Germinal center (tissue), 1 donor: Measurements from ENCODE around the gene DENND6B.
"Not testable (repeated sequence)": the region's sequence is repeated elsewhere in the genome, so short reads cannot be mapped to it uniquely, and the experiment has no call there.

Source experiments
- DNase-seq: peaks from one replicate; pipeline ENCODE4 v3.0.0; 2012; ENCODE audit warnings: mixed read lengths, low spot score

The DENND6B gene

GRCh38 chr22:50326956-50327710 lies at the start of gene DENND6B:
DENND6B (minus strand) TSS chr22:50327012; CDS start chr22:50326988, 24 bp downstream.
- DNase-seq = peak; percentile 80

DNA sequence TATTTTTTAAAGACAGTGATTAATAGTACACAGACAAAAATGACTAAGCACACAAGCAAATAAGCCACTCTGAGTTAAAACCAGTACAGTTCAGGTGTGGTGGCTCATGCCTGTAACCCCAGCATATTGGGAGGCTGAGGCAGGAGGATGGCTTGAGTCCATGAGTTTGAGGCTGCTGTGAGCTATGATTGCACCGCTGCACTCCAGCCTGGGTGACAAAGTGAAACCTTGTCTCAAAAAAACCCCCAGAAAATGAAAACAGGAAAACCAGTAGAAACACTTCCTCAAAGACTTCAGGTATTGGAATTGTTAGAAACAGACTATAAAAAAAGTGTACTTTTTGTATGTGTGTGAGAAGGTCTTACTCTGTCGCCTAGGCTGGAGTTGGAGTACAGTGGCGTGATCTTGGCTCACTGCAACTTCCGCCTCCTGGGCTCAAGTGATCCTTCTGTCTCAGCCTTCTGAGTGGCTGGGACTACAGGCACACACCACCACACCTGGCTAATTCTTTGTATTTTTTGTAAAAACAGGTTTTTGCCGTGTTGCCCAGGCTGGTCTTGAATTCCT lies 49.4 kb upstream of the DENND6B start:
- DNase-seq = no peak

DNA sequence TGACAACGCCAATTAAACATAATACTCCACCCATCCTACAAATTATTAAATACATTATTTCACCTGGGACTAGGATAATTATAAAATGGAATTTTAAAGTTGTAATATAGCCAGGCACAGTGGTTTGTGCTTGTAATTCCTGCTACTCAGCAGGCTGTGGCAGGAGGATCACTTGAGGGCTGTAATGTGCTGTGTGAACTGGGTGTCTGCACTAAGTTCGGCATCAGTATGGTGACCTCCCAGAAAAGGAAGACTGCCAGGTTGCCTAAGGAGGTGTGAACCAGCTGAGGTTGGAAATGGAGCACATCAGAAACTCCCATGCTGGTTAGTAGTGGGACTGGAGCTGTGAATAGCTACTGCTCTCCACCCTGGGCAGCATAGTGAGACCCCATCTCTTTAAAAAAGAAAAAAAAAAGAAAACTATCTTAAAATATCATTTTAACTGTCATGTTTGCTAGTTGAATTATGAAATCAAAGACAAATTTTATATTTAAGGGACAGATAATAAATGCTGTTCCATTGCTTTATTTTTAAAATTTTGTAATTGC lies 44.4 kb upstream of the DENND6B start:
- DNase-seq = no peak

DNA sequence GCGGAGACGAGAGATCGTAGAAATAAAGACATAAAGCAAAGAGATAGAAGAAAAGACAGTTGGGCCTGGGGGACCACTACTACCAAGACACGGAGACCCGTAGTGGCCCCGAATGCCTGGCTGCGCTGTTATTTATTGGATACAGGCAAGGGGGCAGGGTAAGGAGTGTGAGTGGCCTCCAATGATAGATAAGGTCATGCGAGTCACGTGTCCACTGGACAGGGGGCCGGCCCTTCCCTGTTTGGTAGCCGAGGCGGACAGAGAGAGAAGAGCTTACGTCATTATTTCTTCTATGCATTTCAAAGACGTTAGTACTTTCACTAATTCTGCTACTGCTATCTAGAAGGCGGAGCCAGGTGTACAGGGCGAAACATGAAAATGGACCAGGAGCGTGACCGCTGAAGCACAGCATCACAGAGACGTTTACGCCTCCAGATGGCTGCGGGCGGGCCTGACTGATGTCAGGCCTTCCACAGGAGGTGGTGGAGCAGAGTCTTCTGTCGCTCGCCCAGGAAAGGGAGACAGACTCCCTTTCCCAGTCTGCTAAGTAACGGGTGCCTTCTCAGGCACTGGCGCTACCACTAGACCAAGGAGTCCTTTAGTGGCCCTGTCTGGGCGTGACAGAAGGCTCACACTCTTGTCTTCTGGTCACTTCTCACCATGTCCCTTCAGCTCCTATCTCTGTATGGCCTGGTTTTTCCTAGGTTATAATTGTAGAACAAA lies 41.1 kb upstream of the DENND6B start:
- no peak for DNase-seq

- not testable (repeated sequence) for DNase-seq
These were observed 37.0 kb upstream of the DENND6B start for GRCh38 chr22:50363803-50364194.

- no peak for DNase-seq
These were observed 36.5 kb upstream of the DENND6B start for GRCh38 chr22:50363166-50363802.

GRCh38 chr22:50361688-50362087 lies 34.9 kb upstream of the DENND6B start:
- no peak for DNase-seq

GRCh38 chr22:50361222-50361621 lies 34.4 kb upstream of the DENND6B start:
- DNase-seq = no peak

- DNase-seq = no peak
These were observed 33.8 kb upstream of the DENND6B start for GRCh38 chr22:50360578-50360977.

GRCh38 chr22:50357756-50358155 lies 30.9 kb upstream of the DENND6B start:
- no peak for DNase-seq

DNA sequence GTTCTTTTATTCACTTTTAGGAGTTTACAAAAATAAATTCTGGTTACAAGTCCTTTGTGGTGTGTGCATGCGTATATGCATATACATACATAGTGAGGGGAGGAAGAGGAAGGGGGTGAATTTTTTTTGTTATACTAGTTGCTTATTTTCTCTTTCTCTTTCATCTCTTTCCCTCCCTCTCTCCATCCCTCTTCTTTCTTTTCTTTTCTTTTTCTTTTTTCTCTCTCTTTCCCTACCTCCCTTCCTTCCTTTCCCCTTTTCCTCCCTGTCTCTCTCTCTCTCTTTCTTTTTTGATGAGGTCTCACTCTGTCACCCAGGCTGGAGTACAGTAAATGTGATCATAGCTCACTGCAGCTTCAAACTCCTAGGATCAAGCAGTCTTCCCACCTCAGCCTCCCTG lies 30.4 kb upstream of the DENND6B start:
- no peak for DNase-seq

GRCh38 chr22:50356186-50356585 lies 29.4 kb upstream of the DENND6B start:
- no peak for DNase-seq

- DNase-seq = no peak
These were observed 21.2 kb upstream of the DENND6B start for GRCh38 chr22:50348058-50348457.

DNA sequence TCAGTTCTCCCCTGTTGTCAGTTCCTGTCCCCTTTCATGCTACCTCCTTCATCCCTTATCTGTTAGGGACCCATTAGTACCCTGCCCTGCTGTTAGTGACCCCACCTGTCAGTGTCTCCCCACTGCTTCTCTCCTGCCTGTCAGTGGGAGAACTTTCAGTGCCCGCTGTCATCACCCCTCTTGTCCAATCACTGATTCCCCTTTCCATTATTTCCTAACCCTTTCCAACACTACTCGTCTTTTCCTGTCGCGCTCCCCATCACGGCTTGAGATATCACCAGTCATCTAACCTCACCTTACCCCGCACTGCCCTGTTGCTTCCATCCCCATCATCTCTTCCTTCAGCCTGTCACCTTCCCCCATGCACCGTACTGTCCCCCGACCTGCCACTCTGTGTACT lies 20.3 kb upstream of the DENND6B start:
- no peak for DNase-seq

- no peak for DNase-seq
These were observed 19.7 kb upstream of the DENND6B start for GRCh38 chr22:50346470-50346869.

DNA sequence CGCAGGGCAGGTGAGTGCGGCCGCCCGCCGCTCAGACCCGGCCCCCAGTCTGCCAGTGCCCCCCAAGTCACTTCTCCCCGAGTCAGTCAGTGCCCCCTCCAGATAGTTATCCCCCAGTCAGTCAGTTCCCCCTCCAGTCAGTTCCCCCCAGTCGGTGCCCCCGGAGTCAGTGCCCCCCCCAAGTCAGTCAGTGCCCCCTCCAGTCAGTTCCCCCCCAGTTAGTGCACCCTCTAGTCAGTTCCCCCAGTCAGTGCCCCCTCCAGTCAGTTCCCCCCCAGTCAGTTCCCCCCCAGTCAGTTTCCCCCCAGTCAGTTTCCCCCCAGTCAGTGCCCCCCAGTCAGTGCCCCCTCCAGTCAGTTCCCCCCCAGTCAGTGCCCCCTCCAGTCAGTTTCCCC lies 16.7 kb upstream of the DENND6B start:
- DNase-seq = no peak

GRCh38 chr22:50342651-50343540 lies 16.1 kb upstream of the DENND6B start, which contains the start of gene PPP6R2:
PPP6R2 (plus strand) TSS chr22:50343327; CDS start chr22:50393909, 50,582 bp downstream.
- peak; percentile 89 for DNase-seq

GRCh38 chr22:50341977-50342650 lies 15.3 kb upstream of the DENND6B start:
- peak; percentile 64 for DNase-seq

DNA sequence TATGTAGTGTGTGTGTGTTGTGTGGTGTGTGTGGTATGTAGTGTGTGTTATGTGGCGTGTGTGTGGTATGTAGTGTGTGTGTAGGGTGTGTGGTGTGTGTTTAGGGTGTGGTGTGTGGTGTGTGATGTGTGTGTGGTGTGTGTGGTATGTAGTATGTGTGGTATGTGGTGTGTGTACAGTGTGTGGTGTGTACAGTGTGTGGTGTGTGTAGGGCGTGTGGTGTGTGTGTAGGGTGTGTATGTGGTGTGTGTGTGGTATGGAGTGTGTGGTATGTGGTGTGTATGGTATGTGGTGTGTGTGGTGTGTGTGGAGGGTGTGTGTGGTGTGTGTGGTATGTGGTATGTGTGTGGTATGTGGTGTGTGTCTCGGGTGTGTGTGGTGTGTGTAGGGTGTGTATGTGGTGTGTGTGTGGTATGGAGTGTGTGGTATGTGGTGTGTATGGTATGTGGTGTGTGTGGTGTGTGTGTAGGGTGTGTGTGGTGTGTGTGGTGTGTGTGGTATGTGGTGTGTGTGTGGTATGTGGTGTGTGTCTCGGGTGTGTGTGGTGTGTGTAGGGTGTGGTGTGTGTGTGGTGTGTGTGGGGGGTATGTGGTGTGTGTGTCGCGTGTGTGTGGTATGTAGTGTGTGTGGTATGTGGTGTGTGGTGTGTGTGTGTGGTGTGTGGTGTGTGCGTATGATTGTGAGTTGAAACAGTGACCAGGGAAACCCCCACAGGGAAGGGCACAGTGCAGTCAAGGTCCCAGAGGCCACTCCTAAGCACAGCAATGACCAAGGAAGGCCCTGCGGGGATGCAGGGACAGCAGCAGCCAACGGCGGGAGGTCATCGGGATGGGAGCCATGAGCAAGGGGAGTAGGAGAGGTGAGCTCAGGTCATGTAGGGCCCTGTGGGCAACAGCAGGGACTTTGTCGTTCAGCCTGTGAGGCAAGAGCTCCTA lies 13.4 kb upstream of the DENND6B start:
- DNase-seq = no peak
